GM12864 (cell line): ENCODE results near the gene UROC1.

Experiments
- DNase-seq: peaks from one replicate; pipeline ENCODE4 v3.0.0-alpha.2; 2011; ENCODE audit warnings: low read depth
- H3K4me3 ChIP-seq: 2 replicates; pipeline ENCODE4 v1.5.1; 2011; ENCODE audit warnings: mild to moderate bottlenecking, low read depth, low read length, control low read depth
- CTCF ChIP-seq: IDR thresholded peaks from 2 replicates; pipeline ENCODE4 v1.5.1; 2011; ENCODE audit warnings: low read depth, mild to moderate bottlenecking, moderate library complexity, low read length, control low read depth, inconsistent platforms; ENCODE audit errors: missing control alignments

Gene UROC1

DNA sequence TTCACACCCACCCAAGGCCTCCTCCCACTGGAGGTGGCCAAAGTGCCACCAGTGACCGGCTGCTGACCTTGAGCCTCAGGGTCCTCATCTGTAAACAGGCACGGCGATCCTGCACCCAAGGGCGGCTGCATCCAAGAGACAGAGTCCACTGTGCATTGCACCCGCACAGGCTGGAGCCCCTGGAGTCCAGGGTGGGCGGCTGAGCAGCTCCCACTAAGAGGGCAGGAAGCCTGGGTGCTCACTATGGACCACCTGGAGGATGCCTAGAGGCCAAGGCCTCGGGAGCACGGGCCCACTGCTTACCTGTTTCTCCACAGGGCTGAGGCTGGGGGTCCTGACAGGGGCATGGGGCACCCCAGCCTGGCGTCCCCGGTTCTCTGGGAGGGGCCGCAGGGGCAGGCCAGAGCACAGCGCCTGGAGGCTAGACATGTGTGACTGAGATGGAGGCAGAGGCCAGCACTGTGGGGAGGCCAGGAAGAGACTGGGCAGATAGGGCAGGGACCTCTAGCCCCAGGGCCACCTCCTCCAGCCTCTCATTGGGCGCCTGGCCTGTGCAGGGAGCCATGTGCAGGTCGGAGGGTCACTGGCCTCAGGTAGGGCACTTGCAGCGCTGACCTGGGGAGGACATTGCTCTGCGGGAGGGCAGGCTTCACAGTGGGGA lies at the start of gene UROC1:
TSS of gene UROC1 (minus strand) at position 483 of the 661 bp plus-strand sequence. CDS start at position 429, 54 bp downstream.
- no peak for DNase-seq
- no peak within 1 kb of the TSS for H3K4me3 ChIP-seq
- no peak for TF ChIP-seq CTCF

GRCh38 chr3:126562737-126563276 lies 45.2 kb upstream of the UROC1 start:
- no peak for TF ChIP-seq CTCF
- DNase-seq: no peak
- H3K4me3 ChIP-seq: no peak overlapping the region

DNA sequence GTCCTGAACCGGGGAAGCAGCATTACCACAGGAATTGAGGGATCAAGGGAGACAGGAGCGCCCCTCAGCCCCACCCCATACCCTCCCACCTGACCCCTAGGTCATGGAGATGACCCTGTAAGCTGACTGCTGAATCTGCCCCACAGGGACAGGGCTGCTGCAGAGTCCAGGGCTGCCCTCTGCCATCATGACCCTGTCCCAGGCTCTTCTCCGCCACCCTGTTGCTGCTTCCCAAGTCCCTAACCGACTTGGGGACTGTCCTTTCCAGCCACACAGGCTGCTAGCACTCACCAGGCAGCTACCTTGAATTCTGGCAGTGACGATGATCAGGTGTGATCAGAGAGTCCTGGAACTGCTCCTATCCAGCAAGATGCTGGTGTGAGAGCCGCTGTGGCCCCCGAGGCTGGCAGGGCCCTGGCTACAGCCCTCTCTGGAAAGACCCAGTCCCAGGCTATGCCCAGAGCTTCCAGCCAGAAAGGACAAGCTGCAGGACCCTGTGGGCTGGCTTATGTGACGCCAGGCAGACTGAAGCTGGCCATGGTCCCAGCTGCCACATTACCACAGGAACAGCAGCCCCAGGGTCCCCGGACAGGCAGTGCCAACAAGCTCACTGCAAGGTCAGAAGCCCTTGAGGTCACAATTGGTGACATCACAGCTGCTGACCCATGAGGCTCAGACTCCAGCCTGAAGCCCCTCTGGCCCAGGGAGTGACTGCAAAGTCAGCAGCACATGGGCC lies 40.9 kb upstream of the UROC1 start, which contains the start of gene C3orf22:
TSS of gene C3orf22 (minus strand) at position 597 of the 736 bp plus-strand sequence. CDS start 5,542 bp downstream, outside the sequence.
- no peak for DNase-seq
- no peak for TF ChIP-seq CTCF
- H3K4me3 ChIP-seq: no peak within 1 kb of the TSS

GRCh38 chr3:126557761-126558160 lies 40.2 kb upstream of the UROC1 start:
- DNase-seq: no peak
- H3K4me3 ChIP-seq: no peak overlapping the region
- TF ChIP-seq CTCF: no peak

- DNase-seq: no peak
- no peak overlapping the region for H3K4me3 ChIP-seq
- TF ChIP-seq CTCF: no peak
Measured at GRCh38 chr3:126557415-126557745, 39.8 kb upstream of the UROC1 start.

DNA sequence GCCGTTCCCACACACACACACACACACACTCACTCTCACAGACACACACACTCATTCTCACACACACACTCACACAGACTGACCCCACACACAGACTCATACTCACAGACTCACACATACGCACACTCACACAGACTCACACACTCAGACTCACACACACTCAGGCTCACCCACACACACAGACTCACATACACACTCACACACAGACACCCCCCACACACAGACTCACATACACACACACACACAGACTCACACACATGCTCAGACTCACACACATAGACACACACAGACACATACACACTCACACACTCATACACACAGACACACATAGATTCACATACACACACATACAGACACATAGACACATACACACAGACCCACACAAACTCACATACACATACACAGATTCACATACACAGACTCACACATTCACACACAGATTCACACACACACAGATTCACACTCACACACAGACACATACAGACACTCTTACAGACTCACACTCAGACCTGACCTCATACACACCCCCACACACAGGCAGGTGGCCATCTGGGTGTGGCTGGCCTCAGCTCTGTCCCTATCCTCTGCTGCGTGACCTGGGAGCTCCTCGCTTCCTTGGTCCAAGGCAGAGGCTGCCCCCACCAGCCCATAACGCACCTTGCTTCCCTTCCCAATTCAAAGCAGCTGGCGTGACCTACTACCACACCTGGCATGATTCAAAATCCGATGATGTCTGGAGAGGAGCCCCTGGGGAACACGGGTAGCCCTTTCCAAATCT lies 39.3 kb upstream of the UROC1 start:
- DNase-seq: no peak
- no peak for TF ChIP-seq CTCF
- H3K4me3 ChIP-seq: no peak overlapping the region
